Mesendoderm (in vitro differentiated cells): Measurements from ENCODE around the gene MAB21L3.
A peak's percentile ranks its signal among the peaks of the same experiment; 100 is the strongest.

ENCODE experiments used
- DNase-seq: peaks from one replicate; pipeline ENCODE4 v3.0.0; 2013
- H2AK5ac ChIP-seq: 2 replicates; pipeline ENCODE4 v1.6.1; 2013; ENCODE audit warnings: low read length, inconsistent platforms
- H2BK120ac ChIP-seq: 2 replicates; pipeline ENCODE4 v1.6.1; 2013; ENCODE audit warnings: low read depth, mild to moderate bottlenecking, low read length, moderate library complexity, mixed read lengths
- H2BK15ac ChIP-seq: replicated peaks from 2 replicates; pipeline ENCODE4 v1.6.1; 2013; ENCODE audit warnings: low read depth, mild to moderate bottlenecking, moderate library complexity
- H2BK5ac ChIP-seq: 2 replicates; pipeline ENCODE4 v1.6.1; 2013; ENCODE audit warnings: low read length, inconsistent platforms
- H3K18ac ChIP-seq: 2 replicates; pipeline ENCODE4 v1.6.1; 2013; ENCODE audit warnings: mild to moderate bottlenecking, low read length, mixed read lengths
- H3K23ac ChIP-seq: one replicate; pipeline ENCODE4 v1.6.1; 2013; ENCODE audit warnings: low read length
- H3K27ac ChIP-seq: 2 replicates; pipeline ENCODE4 v1.5.1; 2013; ENCODE audit warnings: low read depth, mild to moderate bottlenecking, inconsistent platforms, low read length, moderate library complexity
- H3K27me3 ChIP-seq: 2 replicates; pipeline ENCODE4 v1.6.1; 2013; ENCODE audit warnings: low read length, control low read depth, mild to moderate bottlenecking, inconsistent platforms; ENCODE audit not compliant: insufficient read depth, poor library complexity
- H3K36me3 ChIP-seq: 2 replicates; pipeline ENCODE4 v1.6.1; 2013; ENCODE audit warnings: low read length, inconsistent platforms; ENCODE audit not compliant: control insufficient read depth, insufficient read depth
- H3K4ac ChIP-seq: one replicate; pipeline ENCODE4 v1.6.1; 2013; ENCODE audit warnings: low read depth, mild to moderate bottlenecking, low read length, moderate library complexity
- H3K4me1 ChIP-seq: 2 replicates; pipeline ENCODE4 v1.6.1; 2013; ENCODE audit warnings: low read depth, low read length, inconsistent platforms; ENCODE audit not compliant: control insufficient read depth
- H3K4me2 ChIP-seq: 2 replicates; pipeline ENCODE4 v1.6.1; 2013; ENCODE audit warnings: low read length
- H3K4me3 ChIP-seq: 2 replicates; pipeline ENCODE4 v1.5.1; 2013; ENCODE audit warnings: mild to moderate bottlenecking, low read length
- H3K56ac ChIP-seq: one replicate; pipeline ENCODE4 v1.6.1; 2013; ENCODE audit warnings: low read length
- H3K79me1 ChIP-seq: 2 replicates; pipeline ENCODE4 v1.6.1; 2013; ENCODE audit warnings: low read length, inconsistent platforms
- H3K79me2 ChIP-seq: 2 replicates; pipeline ENCODE4 v1.6.1; 2013; ENCODE audit warnings: mild to moderate bottlenecking, low read length; ENCODE audit not compliant: control insufficient read depth, insufficient read depth
- H3K9ac ChIP-seq: 2 replicates; pipeline ENCODE4 v1.6.1; 2013; ENCODE audit warnings: low read length, inconsistent platforms
- H4K5ac ChIP-seq: one replicate; pipeline ENCODE4 v1.6.1; 2013; ENCODE audit warnings: low read length
- H4K8ac ChIP-seq: one replicate; pipeline ENCODE4 v1.6.1; 2013; ENCODE audit warnings: low read depth, mild to moderate bottlenecking, control low read depth, low read length, moderate library complexity
- WGBS: extraction: QIAGEN DNeasy Blood & Tissue Kit; methylation state at CpG from one replicate; pipeline ENCODE4 v1.1.7; 2013; ENCODE audit warnings: low lambda C conversion rate, missing lambda C conversion rate; ENCODE audit not compliant: insufficient coverage; ENCODE audit errors: extremely low coverage; 5-methylcytosine and 5-hydroxymethylcytosine counted together

Gene MAB21L3

GRCh38 chr1:116091083-116091482, 20.1 kb upstream of the MAB21L3 start:
- Histone ChIP-seq H4K8ac (no peak overlapping the region), H3K4ac (no peak overlapping the region), H3K27me3 (no peaks in the 10 kb centered on the region), H3K27ac (no peak overlapping the region), H3K23ac (no peak overlapping the region), H2BK120ac (no peak overlapping the region), H3K36me3 (no peaks in the 10 kb centered on the region), H3K79me2 (no peaks in the 10 kb centered on the region), H3K18ac (no peak overlapping the region), H4K5ac (no peak overlapping the region), H3K4me2 (no peak overlapping the region), H3K4me3 (no peak overlapping the region), H3K56ac (no peak overlapping the region), H3K9ac (no peak overlapping the region), H3K4me1 (no peaks in the 10 kb centered on the region), H2BK15ac (no peak overlapping the region), H2BK5ac (no peak overlapping the region), H3K79me1 (no peaks in the 10 kb centered on the region), H2AK5ac (no peak overlapping the region)
- WGBS, result no CpG with 5 or more reads among the region's 1 CpG
- no peak for DNase-seq

- Histone ChIP-seq H3K56ac (no peak overlapping the region), H3K9ac (no peak overlapping the region), H4K5ac (no peak overlapping the region), H3K27me3 (no peaks in the 10 kb centered on the region), H3K18ac (no peak overlapping the region), H2BK15ac (no peak overlapping the region), H3K79me1 (no peaks in the 10 kb centered on the region), H4K8ac (no peak overlapping the region), H2BK5ac (no peak overlapping the region), H2BK120ac (no peak overlapping the region), H3K4ac (no peak overlapping the region), H3K4me3 (no peak overlapping the region), H3K4me1 (no peaks in the 10 kb centered on the region), H3K27ac (no peak overlapping the region), H3K23ac (no peak overlapping the region), H3K36me3 (no peaks in the 10 kb centered on the region), H3K79me2 (no peaks in the 10 kb centered on the region), H3K4me2 (no peak overlapping the region), H2AK5ac (no peak overlapping the region)
- WGBS, result no CpG with 5 or more reads among the region's 3 CpGs
- DNase-seq, result no peak
Observed at GRCh38 chr1:116092752-116093489, 18.3 kb upstream of the MAB21L3 start.

- Histone ChIP-seq H3K4me3 (no peak overlapping the region), H3K79me1 (no peaks in the 10 kb centered on the region), H3K79me2 (no peaks in the 10 kb centered on the region), H3K9ac (no peak overlapping the region), H3K27me3 (no peaks in the 10 kb centered on the region), H3K27ac (no peak overlapping the region), H4K5ac (no peak overlapping the region), H2AK5ac (no peak overlapping the region), H3K4me1 (no peaks in the 10 kb centered on the region), H3K18ac (no peak overlapping the region), H3K56ac (no peak overlapping the region), H3K36me3 (no peaks in the 10 kb centered on the region), H2BK120ac (no peak overlapping the region), H2BK15ac (no peak overlapping the region), H3K4me2 (no peak overlapping the region), H3K4ac (no peak overlapping the region), H3K23ac (no peak overlapping the region), H2BK5ac (no peak overlapping the region), H4K8ac (no peak overlapping the region)
- DNase-seq, result no peak
Observed at GRCh38 chr1:116095027-116095426, 16.2 kb upstream of the MAB21L3 start.

GRCh38 chr1:116096013-116096618, 15.1 kb upstream of the MAB21L3 start:
- Histone ChIP-seq H2BK15ac (no peak overlapping the region), H3K18ac (no peak overlapping the region), H4K5ac (no peak overlapping the region), H3K27ac (no peak overlapping the region), H4K8ac (no peak overlapping the region), H3K4me3 (no peak overlapping the region), H3K56ac (no peak overlapping the region), H3K27me3 (no peaks in the 10 kb centered on the region), H3K4me1 (no peaks in the 10 kb centered on the region), H2BK5ac (no peak overlapping the region), H3K4me2 (no peak overlapping the region), H3K79me1 (no peaks in the 10 kb centered on the region), H2BK120ac (no peak overlapping the region), H3K9ac (no peak overlapping the region), H2AK5ac (no peak overlapping the region), H3K4ac (no peak overlapping the region), H3K36me3 (no peaks in the 10 kb centered on the region), H3K23ac (no peak overlapping the region), H3K79me2 (no peaks in the 10 kb centered on the region)
- no CpG with 5 or more reads among the region's 1 CpG for WGBS
- no peak for DNase-seq

- Histone ChIP-seq H3K18ac (no peak overlapping the region), H2BK5ac (no peak overlapping the region), H3K27me3 (no peaks in the 10 kb centered on the region), H3K4me2 (no peak overlapping the region), H3K79me2 (no peaks in the 10 kb centered on the region), H2BK120ac (no peak overlapping the region), H3K9ac (no peak overlapping the region), H3K4me3 (no peak overlapping the region), H3K27ac (no peak overlapping the region), H2BK15ac (no peak overlapping the region), H3K4me1 (no peaks in the 10 kb centered on the region), H3K56ac (no peak overlapping the region), H3K4ac (no peak overlapping the region), H4K5ac (no peak overlapping the region), H3K23ac (no peak overlapping the region), H4K8ac (no peak overlapping the region), H2AK5ac (no peak overlapping the region), H3K36me3 (no peaks in the 10 kb centered on the region), H3K79me1 (no peaks in the 10 kb centered on the region)
- no CpG with 5 or more reads among the region's 1 CpG for WGBS
- peak; percentile 60 for DNase-seq
Observed at GRCh38 chr1:116097626-116098025, 13.6 kb upstream of the MAB21L3 start.

GRCh38 chr1:116099379-116099778, 11.8 kb upstream of the MAB21L3 start:
- no peak for DNase-seq
- H3K4me1 ChIP-seq, result no peaks in the 10 kb centered on the region
- no peak overlapping the region for H3K18ac ChIP-seq
- H3K79me1 ChIP-seq, result no peaks in the 10 kb centered on the region
- no peak overlapping the region for H3K4ac ChIP-seq
- no CpG with 5 or more reads among the region's 4 CpGs for WGBS
- H3K4me3 ChIP-seq, result no peak overlapping the region
- no peak overlapping the region for H3K4me2 ChIP-seq
- no peak overlapping the region for H2BK5ac ChIP-seq
- H3K27ac ChIP-seq, result no peak overlapping the region
- H3K27me3 ChIP-seq, result no peaks in the 10 kb centered on the region
- no peak overlapping the region for H2BK120ac ChIP-seq
- H3K56ac ChIP-seq, result no peak overlapping the region
- no peaks in the 10 kb centered on the region for H3K79me2 ChIP-seq
- no peak overlapping the region for H3K9ac ChIP-seq
- no peak overlapping the region for H2BK15ac ChIP-seq
- H3K36me3 ChIP-seq, result no peaks in the 10 kb centered on the region
- H4K5ac ChIP-seq, result no peak overlapping the region
- no peak overlapping the region for H3K23ac ChIP-seq
- H2AK5ac ChIP-seq, result no peak overlapping the region
- H4K8ac ChIP-seq, result no peak overlapping the region
